Activated CD4-positive, alpha-beta T cell treated with anti-CD3 and anti-CD28 coated beads, Interleukin-2, amount 10 ng/mL, durations not matched to agents 7 days and 5 days (primary cell): ENCODE results near the gene TCF7L1. TPM values are rescaled to one million over a fixed set of nuclear protein-coding genes. Genes with fewer than 3 reads are reported as not detected.
"Not testable (repeated sequence)": the region's sequence is repeated elsewhere in the genome, so short reads cannot be mapped to it uniquely, and the experiment has no call there.

ENCODE experiments used
- CTCF ChIA-PET: fragments of 350-600 bp; sonication (Branson Sonifier 250); formaldehyde crosslinking; loops from one replicate; lab custom pipeline; 2021; ENCODE audit warnings: antibody characterized with exemption; lab: Charles Lee
- POLR2A ChIA-PET: fragments of 350-600 bp; sonication (Branson Sonifier 250); formaldehyde crosslinking; loops from one replicate; lab custom pipeline; 2021; ENCODE audit warnings: antibody characterized with exemption; lab: Charles Lee
- DNase-seq: peaks from one replicate; pipeline ENCODE4 v3.0.0-alpha.2; 2020
- H3K27ac Mint-ChIP-seq: one replicate; pipeline ENCODE4 v1.8.0; 2021; ENCODE audit warnings: mild to moderate bottlenecking, moderate library complexity, mixed read lengths
- H3K27me3 Mint-ChIP-seq: one replicate; pipeline ENCODE4 v1.8.0; 2021; ENCODE audit warnings: mixed read lengths
- H3K36me3 Mint-ChIP-seq: one replicate; pipeline ENCODE4 v1.8.0; 2021; ENCODE audit warnings: low read depth, mixed read lengths
- H3K4me1 Mint-ChIP-seq: one replicate; pipeline ENCODE4 v1.8.0; 2021; ENCODE audit warnings: mixed read lengths
- H3K4me3 Mint-ChIP-seq: one replicate; pipeline ENCODE4 v1.8.0; 2021; ENCODE audit warnings: mild to moderate bottlenecking, moderate library complexity, mixed read lengths
- H3K9me3 Mint-ChIP-seq: one replicate; pipeline ENCODE4 v1.8.0; 2021; ENCODE audit warnings: mixed read lengths
- total RNA-seq, 2 experiments: library from RNA; stranded (reverse); gene quantifications; one replicate each; pipeline ENCODE4 v1.2.3, GENCODE V29; 2021

The TCF7L1 gene
- total RNA-seq, 2 experiments from 2014 or later: not detected

DNA sequence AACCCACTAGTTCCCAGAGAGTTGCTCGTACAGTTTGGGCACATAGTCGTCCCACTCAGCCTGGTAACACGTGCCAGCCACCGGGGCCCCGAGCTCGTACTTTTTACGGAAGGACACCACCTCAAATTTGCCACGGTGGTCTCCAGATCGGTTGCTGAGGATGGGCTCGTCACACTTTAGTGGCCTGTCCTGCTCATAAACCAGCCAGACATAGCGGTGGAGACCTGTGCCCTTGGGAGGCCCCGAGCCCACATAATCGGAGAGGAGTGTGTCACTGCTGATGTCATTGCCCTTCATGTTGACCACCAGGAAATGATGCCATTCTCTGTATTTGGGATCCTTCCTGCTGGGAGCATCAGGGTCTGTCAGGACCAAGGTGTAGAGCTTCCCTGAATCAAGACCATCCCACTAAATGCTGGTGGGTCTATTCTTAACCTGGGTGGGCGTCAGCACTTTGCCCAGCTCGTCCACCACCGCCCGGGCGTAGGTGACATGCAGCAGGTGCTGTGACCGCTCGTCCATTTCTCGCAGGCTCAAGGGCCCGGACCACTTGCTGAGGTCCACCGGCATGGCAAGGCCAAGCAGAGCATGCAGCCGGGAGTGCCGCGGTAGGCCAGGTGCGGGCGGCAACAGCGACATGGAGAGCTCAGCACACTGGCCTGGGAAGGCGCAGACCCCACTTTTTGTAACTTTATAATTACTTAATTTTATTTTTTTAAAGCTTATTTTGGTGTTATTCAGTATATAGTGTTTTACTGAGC lies 208.3 kb downstream of the TCF7L1 start:
- peaks cover 7% of the 10 kb centered on the region for H3K36me3 Mint-ChIP-seq
- no peak overlapping the region for H3K27ac Mint-ChIP-seq
- no peak overlapping the region for H3K4me3 Mint-ChIP-seq
- H3K27me3 Mint-ChIP-seq: peaks cover 14% of the 10 kb centered on the region
- CTCF ChIA-PET: interaction anchor here (1.1 to 1.9 kb wide), 4 partner anchors 9 to 26 kb away, joined by 3 to 6 read pairs (median 5); no protein-coding TSS in a partner anchor
- DNase-seq: no peak
- H3K9me3 Mint-ChIP-seq: no peaks in the 10 kb centered on the region
- POLR2A ChIA-PET: no interaction called here
- no peaks in the 10 kb centered on the region for H3K4me1 Mint-ChIP-seq

DNA sequence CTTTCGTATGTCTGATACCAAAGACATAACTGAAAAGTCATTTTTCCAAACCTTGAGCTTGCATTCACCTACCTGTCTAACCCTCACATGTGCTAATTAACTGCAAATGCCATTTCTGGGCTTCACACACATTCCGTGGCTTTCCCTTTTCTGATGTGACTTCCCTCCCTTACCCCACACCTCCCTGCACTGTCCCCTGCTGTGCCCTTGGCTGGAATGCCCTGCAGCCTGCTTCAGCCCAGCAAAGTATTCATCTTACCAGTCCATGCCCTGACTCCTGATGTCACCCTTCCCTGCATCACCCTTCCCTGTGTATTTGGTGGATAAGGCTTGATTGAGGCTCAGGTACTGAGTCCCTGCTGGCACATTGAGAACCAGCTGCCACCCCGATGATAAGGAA lies 209.0 kb downstream of the TCF7L1 start:
- Mint-ChIP-seq H3K4me3 (no peak overlapping the region), H3K9me3 (no peaks in the 10 kb centered on the region), H3K27me3 (peaks cover 13% of the 10 kb centered on the region), H3K27ac (no peak overlapping the region), H3K36me3 (peaks cover 10% of the 10 kb centered on the region), H3K4me1 (no peaks in the 10 kb centered on the region)
- ChIA-PET CTCF (interaction anchor here (0.6 to 1.9 kb wide), 5 partner anchors 8 to 25 kb away, joined by 3 to 6 read pairs (median 4); no protein-coding TSS in a partner anchor), POLR2A (no interaction called here)
- DNase-seq: no peak

DNA sequence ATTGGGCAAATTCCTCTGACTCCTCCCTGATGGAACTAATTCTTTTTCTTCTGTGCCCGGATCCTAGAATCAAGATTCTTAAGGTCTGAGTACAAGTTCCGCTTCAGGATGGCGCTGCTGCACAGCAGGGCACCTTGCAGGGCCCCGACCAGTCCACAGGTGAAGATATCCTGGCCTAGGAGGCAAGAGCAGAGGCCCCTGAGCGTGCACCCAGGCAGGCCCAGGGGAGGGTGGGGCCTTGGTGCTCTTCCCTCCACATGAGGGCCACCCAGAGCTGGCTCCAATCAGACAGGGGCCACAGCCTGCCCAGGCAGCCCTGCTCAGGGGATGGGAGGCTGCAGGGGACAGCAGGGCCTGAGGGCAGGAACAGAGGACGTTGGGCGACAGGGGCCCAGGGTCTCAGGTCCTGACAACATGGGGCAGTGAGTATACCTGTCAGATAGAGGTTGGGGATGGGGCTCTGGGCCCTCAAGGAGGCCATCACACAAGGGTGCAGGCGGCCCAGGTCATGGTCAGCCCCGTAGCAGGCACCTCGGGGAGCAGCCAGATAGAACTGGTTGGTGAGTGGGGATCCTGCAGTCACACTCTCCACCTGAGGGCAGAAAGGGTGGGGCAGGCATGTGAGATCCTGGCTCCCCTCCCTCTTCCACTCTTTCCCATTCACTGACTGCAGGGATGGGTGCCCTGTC lies 210.2 kb downstream of the TCF7L1 start:
- DNase-seq, H3K27ac Mint-ChIP-seq, POLR2A ChIA-PET, H3K4me1 Mint-ChIP-seq, CTCF ChIA-PET, H3K27me3 Mint-ChIP-seq, H3K9me3 Mint-ChIP-seq, H3K4me3 Mint-ChIP-seq: not testable (repeated sequence)
- H3K36me3 Mint-ChIP-seq: peaks cover 16% of the 10 kb centered on the region

- H3K36me3 Mint-ChIP-seq: peaks cover 19% of the 10 kb centered on the region
- H3K27me3 Mint-ChIP-seq: peaks cover 3% of the 10 kb centered on the region
- no peak overlapping the region for H3K27ac Mint-ChIP-seq
- no peak overlapping the region for H3K4me3 Mint-ChIP-seq
- no peak for DNase-seq
- ChIA-PET POLR2A (no interaction called here), CTCF (interaction anchor here (1.2 kb wide), 1 partner anchor 21 kb away, joined by 4 read pairs; no protein-coding TSS in a partner anchor)
- no peaks in the 10 kb centered on the region for H3K9me3 Mint-ChIP-seq
- H3K4me1 Mint-ChIP-seq: no peaks in the 10 kb centered on the region
Observed at GRCh38 chr2:85344356-85344954, 211.3 kb downstream of the TCF7L1 start.

DNA sequence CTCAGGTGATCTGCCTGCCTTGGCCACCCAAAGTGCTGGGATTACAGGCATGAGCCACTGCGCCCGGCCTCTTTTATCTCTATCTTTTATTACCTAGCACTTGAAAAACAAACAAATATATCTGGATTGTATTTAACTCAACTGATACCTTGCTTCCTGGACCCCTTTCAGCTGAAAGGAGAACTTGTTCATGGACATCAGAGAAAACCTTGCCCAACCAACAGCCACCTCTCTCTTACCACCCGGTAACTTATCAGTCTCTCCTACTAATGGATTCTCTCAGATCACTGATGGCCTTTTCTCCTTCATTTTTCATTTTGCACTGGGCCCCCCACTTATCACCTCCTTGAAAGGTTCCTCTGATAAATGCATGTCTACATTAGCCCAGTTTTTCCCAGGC lies 214.4 kb downstream of the TCF7L1 start:
- peaks cover 9% of the 10 kb centered on the region for H3K4me1 Mint-ChIP-seq
- no peak overlapping the region for H3K27ac Mint-ChIP-seq
- no peak overlapping the region for H3K4me3 Mint-ChIP-seq
- POLR2A ChIA-PET: no interaction called here
- no peaks in the 10 kb centered on the region for H3K9me3 Mint-ChIP-seq
- H3K27me3 Mint-ChIP-seq: no peaks in the 10 kb centered on the region
- CTCF ChIA-PET: interaction anchor here (1.3 kb wide), 1 partner anchor 9 kb away, joined by 4 read pairs; no protein-coding TSS in a partner anchor
- no peak for DNase-seq
- peaks cover 29% of the 10 kb centered on the region for H3K36me3 Mint-ChIP-seq

- peak; percentile 17 for DNase-seq
- POLR2A ChIA-PET: interaction anchor here (0.6 to 1.6 kb wide), 3 partner anchors 20 to 207 kb away, joined by 3 to 4 read pairs (median 4); no protein-coding TSS in a partner anchor
- H3K27ac Mint-ChIP-seq: peak overlapping the region; percentile 96
- CTCF ChIA-PET: interaction anchor here (0.9 to 5.1 kb wide), 6 partner anchors 12 to 1114 kb away, joined by 3 to 27 read pairs (median 4); partner anchors contain the start of gene TGOLN2
- H3K4me1 Mint-ChIP-seq: peaks cover 44% of the 10 kb centered on the region
- H3K36me3 Mint-ChIP-seq: peaks cover 34% of the 10 kb centered on the region
- no peaks in the 10 kb centered on the region for H3K9me3 Mint-ChIP-seq
- H3K4me3 Mint-ChIP-seq: peak overlapping the region; percentile 96
- H3K27me3 Mint-ChIP-seq: no peaks in the 10 kb centered on the region
Observed at GRCh38 chr2:85353876-85354285, 220.7 kb downstream of the TCF7L1 start.

DNA sequence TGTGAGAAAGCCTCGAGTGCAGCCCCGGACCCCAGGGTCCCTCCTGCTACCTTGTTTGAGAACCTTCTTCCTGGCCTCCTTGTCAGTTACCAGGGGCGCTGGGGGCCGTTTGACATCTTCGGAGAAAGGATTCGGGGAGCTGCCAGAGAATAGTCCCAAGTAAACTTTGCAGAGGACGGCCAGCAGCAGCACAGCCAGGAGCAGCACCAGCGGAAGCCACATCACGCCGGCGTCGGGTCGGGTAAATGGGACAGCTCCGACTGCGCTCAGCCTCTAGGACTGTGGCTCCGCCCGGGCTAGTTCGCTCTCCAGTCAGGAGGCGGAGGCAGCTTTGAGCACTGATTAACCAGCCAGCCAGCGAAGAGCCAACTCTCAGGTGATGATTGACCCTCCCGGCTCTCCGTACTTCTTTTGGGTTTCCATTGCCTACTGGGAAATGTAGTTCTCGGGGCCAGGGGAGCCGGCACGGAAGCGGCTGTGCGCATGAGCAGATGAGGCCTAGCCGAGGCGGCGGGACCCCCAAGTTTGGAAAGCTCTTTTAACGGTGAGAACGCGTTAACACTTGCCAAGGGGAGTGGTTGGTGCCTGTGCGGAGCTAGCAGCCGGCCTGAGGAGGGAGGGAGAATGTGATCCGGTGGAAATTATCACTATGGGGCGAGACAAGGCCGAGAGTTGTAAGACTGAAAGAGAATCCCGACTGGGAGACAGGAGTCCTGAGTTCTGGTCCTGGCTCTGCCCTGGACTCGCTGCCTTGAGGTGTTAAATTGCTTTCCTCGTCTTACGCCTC lies 221.3 kb downstream of the TCF7L1 start, which contains the start of the genes ELMOD3 and RETSAT:
Gene ELMOD3, plus strand, starts transcription at position 484 of the 787 bp plus-strand sequence. CDS start 2,430 bp downstream, outside the sequence.
Gene RETSAT, minus strand, starts transcription at position 243 of the 787 bp plus-strand sequence. Its CDS starts 21 bp downstream, at position 222.
- peaks cover 46% of the 10 kb centered on the region for H3K4me1 Mint-ChIP-seq
- no peaks in the 10 kb centered on the region for H3K9me3 Mint-ChIP-seq
- H3K36me3 Mint-ChIP-seq: peaks cover 33% of the 10 kb centered on the region
- H3K4me3 Mint-ChIP-seq: peak within 1 kb of the TSS; percentile 96
- H3K27ac Mint-ChIP-seq: peak within 1 kb of the TSS; percentile 96
- DNase-seq: peak; percentile 100
- POLR2A ChIA-PET: interaction anchor here (0.7 to 1.6 kb wide), 3 partner anchors 20 to 206 kb away, joined by 3 to 4 read pairs (median 3); no protein-coding TSS in a partner anchor
- CTCF ChIA-PET: interaction anchor here (0.9 to 5.1 kb wide), 7 partner anchors 11 to 1114 kb away, joined by 3 to 27 read pairs (median 4); partner anchors contain the start of gene TGOLN2
- no peaks in the 10 kb centered on the region for H3K27me3 Mint-ChIP-seq

DNA sequence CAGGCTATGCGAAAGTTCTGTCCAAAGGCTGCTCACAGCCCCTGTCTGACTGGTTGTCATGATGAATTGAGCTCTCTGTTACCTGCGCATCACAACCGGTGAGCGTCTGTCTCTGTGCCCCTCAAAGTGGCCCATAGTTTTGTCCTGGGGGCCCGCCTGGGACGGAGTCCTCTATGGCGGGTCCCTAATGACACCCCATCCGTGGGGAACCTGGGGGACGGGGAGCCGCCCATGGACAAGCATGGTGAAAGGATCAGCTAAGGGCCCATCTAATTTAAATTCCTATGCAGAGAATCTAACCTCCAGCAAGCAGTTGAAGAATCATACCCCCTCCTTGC lies 221.8 kb downstream of the TCF7L1 start:
- no peaks in the 10 kb centered on the region for H3K27me3 Mint-ChIP-seq
- peaks cover 30% of the 10 kb centered on the region for H3K36me3 Mint-ChIP-seq
- ChIA-PET CTCF (interaction anchor here (1.0 to 5.1 kb wide), 2 partner anchors 10 to 191 kb away, joined by 4 to 27 read pairs; no protein-coding TSS in a partner anchor), POLR2A (interaction anchor here (0.7 to 1.6 kb wide), 2 partner anchors 21 to 28 kb away, joined by 3 to 4 read pairs; no protein-coding TSS in a partner anchor)
- no peak for DNase-seq
- H3K27ac Mint-ChIP-seq: peak overlapping the region; percentile 96
- H3K4me1 Mint-ChIP-seq: peaks cover 46% of the 10 kb centered on the region
- no peaks in the 10 kb centered on the region for H3K9me3 Mint-ChIP-seq
- peak overlapping the region; percentile 96 for H3K4me3 Mint-ChIP-seq

- Mint-ChIP-seq H3K4me1 (peaks cover 46% of the 10 kb centered on the region), H3K9me3 (no peaks in the 10 kb centered on the region), H3K27ac (peak overlapping the region; percentile 96), H3K36me3 (peaks cover 26% of the 10 kb centered on the region), H3K27me3 (no peaks in the 10 kb centered on the region), H3K4me3 (peak overlapping the region; percentile 96)
- ChIA-PET POLR2A (no interaction called here), CTCF (interaction anchor here (0.5 to 5.1 kb wide), 4 partner anchors 10 to 450 kb away, joined by 3 to 27 read pairs (median 4); no protein-coding TSS in a partner anchor)
- DNase-seq: no peak
Observed at GRCh38 chr2:85355521-85355920, 222.3 kb downstream of the TCF7L1 start.

- peaks cover 42% of the 10 kb centered on the region for H3K4me1 Mint-ChIP-seq
- H3K36me3 Mint-ChIP-seq: peaks cover 20% of the 10 kb centered on the region
- H3K27ac Mint-ChIP-seq: no peak overlapping the region
- peak overlapping the region; percentile 96 for H3K4me3 Mint-ChIP-seq
- POLR2A ChIA-PET: no interaction called here
- no peak for DNase-seq
- no peaks in the 10 kb centered on the region for H3K9me3 Mint-ChIP-seq
- H3K27me3 Mint-ChIP-seq: no peaks in the 10 kb centered on the region
- CTCF ChIA-PET: interaction anchor here (0.5 to 5.1 kb wide), 4 partner anchors 9 to 449 kb away, joined by 3 to 27 read pairs (median 4); no protein-coding TSS in a partner anchor
Observed at GRCh38 chr2:85356186-85356585, 223.0 kb downstream of the TCF7L1 start.

DNA sequence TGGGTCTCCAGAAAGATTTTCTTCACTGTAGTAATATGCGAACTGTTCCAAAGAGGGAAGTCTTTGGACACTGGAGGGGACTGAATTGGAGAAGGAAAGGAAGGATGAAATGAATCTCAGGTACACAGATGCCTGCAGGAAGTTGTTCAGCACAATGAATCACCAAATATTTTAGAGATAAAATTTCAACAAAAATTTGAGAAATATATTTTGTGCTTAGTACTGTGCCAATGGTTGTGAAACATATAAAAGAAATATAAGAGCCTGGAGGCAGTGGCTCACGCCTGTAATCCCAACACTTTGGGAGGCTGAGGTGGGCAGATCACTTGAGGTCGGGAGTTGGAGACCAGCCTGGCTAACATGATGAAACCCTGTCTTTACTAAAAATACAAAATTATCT lies 224.5 kb downstream of the TCF7L1 start:
- no peak overlapping the region for H3K27ac Mint-ChIP-seq
- DNase-seq: no peak
- no peaks in the 10 kb centered on the region for H3K9me3 Mint-ChIP-seq
- no peaks in the 10 kb centered on the region for H3K27me3 Mint-ChIP-seq
- H3K4me3 Mint-ChIP-seq: no peak overlapping the region
- ChIA-PET CTCF (interaction anchor here (1.0 to 5.1 kb wide), 2 partner anchors 8 to 194 kb away, joined by 3 to 27 read pairs; no protein-coding TSS in a partner anchor), POLR2A (no interaction called here)
- peaks cover 36% of the 10 kb centered on the region for H3K4me1 Mint-ChIP-seq
- H3K36me3 Mint-ChIP-seq: peaks cover 28% of the 10 kb centered on the region
